ENCODE measurements around the gene PPP1R9A. TPM values are rescaled to one million over a fixed set of nuclear protein-coding genes. Genes with fewer than 3 reads are reported as not detected.

The PPP1R9A gene
- total and polyA plus RNA-seq, 3 experiments from 2014 or later, result 0.02 TPM; not detected in 2

DNA sequence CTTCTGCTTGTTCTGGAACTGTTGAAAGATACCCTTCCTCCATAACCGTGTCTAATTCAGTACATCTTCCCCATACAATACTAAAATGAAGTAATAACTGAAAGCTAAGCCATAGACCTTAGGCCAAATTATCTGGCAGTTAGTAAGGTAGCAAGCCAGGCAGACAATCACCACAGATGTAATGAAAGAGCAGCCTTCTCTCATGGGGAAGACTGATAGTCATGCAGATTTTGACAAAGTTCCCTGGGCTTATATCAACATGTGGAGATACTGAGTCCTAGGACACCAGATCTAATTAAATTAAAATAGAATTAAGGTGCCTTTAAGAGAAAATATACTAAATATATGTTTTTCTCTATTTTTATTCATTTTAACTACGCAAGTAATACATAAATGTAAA is 355.5 kb downstream of the PPP1R9A start:
- no peak overlapping the region for H3K4me3 ChIP-seq (ENCODE audit: low read length)
- no peaks in the 10 kb centered on the region for H3K27me3 ChIP-seq (ENCODE audit: insufficient read depth, low read length, poor library complexity, severe bottlenecking)
- no peak overlapping the region for H3K27ac ChIP-seq (ENCODE audit: low read depth, low read length)
- H3K27ac Mint-ChIP-seq, result no peak overlapping the region
- H3K4me1 ChIP-seq (ENCODE audit: insufficient read depth, low read length), result no peaks in the 10 kb centered on the region
- no peaks in the 10 kb centered on the region for H3K9me3 ChIP-seq (ENCODE audit: low read length)
- H3K4me1 Mint-ChIP-seq, result peaks cover 0 to 6% (median 0%) of the 10 kb centered on the region in 3 donors
- H3K4me3 Mint-ChIP-seq, result no peak overlapping the region
- H3K36me3 Mint-ChIP-seq, result no peaks in the 10 kb centered on the region
- no peak for DNase-seq
- no peaks in the 10 kb centered on the region for H3K9me3 Mint-ChIP-seq
- ChIA-PET CTCF (no interaction called here), POLR2A (no interaction called here)
- no peaks in the 10 kb centered on the region for H3K27me3 Mint-ChIP-seq
- H3K36me3 ChIP-seq (ENCODE audit: insufficient read depth, low read length), result no peaks in the 10 kb centered on the region

DNA sequence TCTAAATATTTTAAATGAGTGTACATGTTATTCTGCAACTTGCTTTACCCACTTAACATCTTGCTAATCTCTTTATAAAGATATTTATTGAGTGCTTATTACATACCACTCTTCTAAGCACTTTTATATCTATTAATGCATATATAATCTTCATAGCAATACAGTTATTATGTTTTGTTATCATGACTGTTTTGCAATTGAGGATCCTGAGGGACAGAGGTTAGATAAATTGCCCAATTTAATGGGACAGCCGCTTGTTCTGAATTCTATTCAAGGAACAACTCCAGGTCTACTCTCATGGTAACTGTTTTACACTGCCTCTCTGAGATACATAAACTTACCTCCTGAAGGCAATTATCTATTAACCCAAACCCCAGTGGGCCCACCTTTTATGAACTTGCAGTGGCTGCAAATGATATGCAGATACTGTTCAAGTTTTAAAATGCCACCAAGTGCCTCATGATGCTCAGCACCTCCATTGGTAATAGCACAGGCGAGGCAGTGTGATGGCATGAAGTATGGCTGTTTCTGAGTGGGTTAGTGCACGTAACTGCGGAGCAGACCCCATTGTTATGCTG is 356.5 kb downstream of the PPP1R9A start:
- Mint-ChIP-seq H3K27me3 (peaks cover 1 to 3% of the 10 kb centered on the region in 2 donors), H3K9me3 (no peaks in the 10 kb centered on the region), H3K4me3 (no peak overlapping the region), H3K36me3 (no peaks in the 10 kb centered on the region), H3K27ac (no peak overlapping the region), H3K4me1 (peaks cover 0 to under 1% (median 0%) of the 10 kb centered on the region in 3 donors)
- Histone ChIP-seq H3K4me3 (ENCODE audit: low read length) (no peak overlapping the region), H3K4me1 (ENCODE audit: insufficient read depth, low read length) (no peaks in the 10 kb centered on the region), H3K27me3 (ENCODE audit: insufficient read depth, low read length, poor library complexity, severe bottlenecking) (no peaks in the 10 kb centered on the region), H3K36me3 (ENCODE audit: insufficient read depth, low read length) (no peaks in the 10 kb centered on the region), H3K27ac (ENCODE audit: low read depth, low read length) (no peak overlapping the region), H3K9me3 (ENCODE audit: low read length) (no peaks in the 10 kb centered on the region)
- CTCF ChIA-PET, result no interaction called here
- no peak for DNase-seq
- POLR2A ChIA-PET, result no interaction called here

DNA sequence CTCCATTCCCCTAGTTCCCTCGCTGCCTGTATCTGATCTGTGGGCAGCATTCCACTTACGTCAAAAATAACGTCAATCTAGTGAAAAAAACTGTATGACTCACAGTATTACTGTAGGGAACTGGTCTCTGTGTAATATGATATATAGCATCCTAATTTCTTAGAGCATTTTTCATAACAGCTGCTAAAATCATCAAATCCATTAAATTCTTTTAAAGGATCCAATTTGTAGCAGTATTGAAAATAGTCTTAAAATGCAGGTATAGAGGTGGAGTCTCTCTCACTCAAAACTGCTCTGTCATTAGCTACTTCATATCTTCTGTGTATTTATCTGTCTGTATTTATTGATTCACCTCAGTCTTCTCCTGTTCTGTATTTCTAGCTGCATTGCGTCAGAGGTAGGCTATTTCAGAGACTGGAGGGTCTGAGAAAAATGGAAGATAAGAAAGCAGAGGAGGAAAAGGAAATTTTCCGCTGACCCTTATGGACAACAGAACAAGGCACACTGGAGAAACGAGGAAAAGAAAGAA is 357.0 kb downstream of the PPP1R9A start:
- H3K9me3 ChIP-seq (ENCODE audit: low read length), result no peaks in the 10 kb centered on the region
- H3K27me3 ChIP-seq (ENCODE audit: insufficient read depth, low read length, poor library complexity, severe bottlenecking), result no peaks in the 10 kb centered on the region
- no peak for DNase-seq
- Mint-ChIP-seq H3K4me3 (no peak overlapping the region), H3K9me3 (no peaks in the 10 kb centered on the region), H3K27ac (no peak overlapping the region), H3K27me3 (peaks cover 3 to 4% of the 10 kb centered on the region in 2 donors), H3K36me3 (no peaks in the 10 kb centered on the region), H3K4me1 (no peaks in the 10 kb centered on the region)
- ChIA-PET POLR2A (no interaction called here), CTCF (no interaction called here)
- no peak overlapping the region for H3K4me3 ChIP-seq (ENCODE audit: low read length)
- no peaks in the 10 kb centered on the region for H3K4me1 ChIP-seq (ENCODE audit: insufficient read depth, low read length)
- H3K36me3 ChIP-seq (ENCODE audit: insufficient read depth, low read length), result no peaks in the 10 kb centered on the region
- no peak overlapping the region for H3K27ac ChIP-seq (ENCODE audit: low read depth, low read length)

DNA sequence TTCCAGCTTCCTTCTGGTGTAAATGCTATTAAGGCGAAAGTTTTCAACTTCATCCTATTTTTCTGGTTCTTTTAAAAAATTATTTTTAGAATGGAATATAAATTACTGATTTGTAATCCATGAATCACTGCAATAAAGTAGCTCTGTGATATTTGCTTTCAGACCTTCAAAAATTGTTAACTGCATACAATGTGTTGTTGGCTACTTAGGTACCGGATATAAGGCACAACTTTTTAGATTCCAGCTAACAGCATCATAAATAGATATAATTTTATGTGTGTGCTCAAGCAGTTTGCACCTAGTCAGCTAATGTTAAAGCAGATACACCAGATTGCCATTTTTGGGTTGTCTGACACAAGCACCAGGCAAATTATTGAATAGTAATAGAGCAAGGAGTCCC is 358.2 kb downstream of the PPP1R9A start:
- POLR2A ChIA-PET, result no interaction called here
- Histone ChIP-seq H3K4me1 (ENCODE audit: insufficient read depth, low read length) (no peaks in the 10 kb centered on the region), H3K27ac (ENCODE audit: low read depth, low read length) (no peak overlapping the region), H3K4me3 (ENCODE audit: low read length) (no peak overlapping the region), H3K27me3 (ENCODE audit: insufficient read depth, low read length, poor library complexity, severe bottlenecking) (no peaks in the 10 kb centered on the region), H3K9me3 (ENCODE audit: low read length) (no peaks in the 10 kb centered on the region), H3K36me3 (ENCODE audit: insufficient read depth, low read length) (no peaks in the 10 kb centered on the region)
- CTCF ChIA-PET, result interaction anchor here (1.2 kb wide), 1 partner anchor 211 kb away, joined by 3 read pairs; no protein-coding TSS in a partner anchor
- no peaks in the 10 kb centered on the region for H3K9me3 Mint-ChIP-seq
- H3K4me3 Mint-ChIP-seq, result no peak overlapping the region
- no peaks in the 10 kb centered on the region for H3K4me1 Mint-ChIP-seq
- DNase-seq, result no peak
- no peaks in the 10 kb centered on the region for H3K36me3 Mint-ChIP-seq
- peaks cover 3 to 4% of the 10 kb centered on the region in 2 donors for H3K27me3 Mint-ChIP-seq
- no peak overlapping the region for H3K27ac Mint-ChIP-seq

DNA sequence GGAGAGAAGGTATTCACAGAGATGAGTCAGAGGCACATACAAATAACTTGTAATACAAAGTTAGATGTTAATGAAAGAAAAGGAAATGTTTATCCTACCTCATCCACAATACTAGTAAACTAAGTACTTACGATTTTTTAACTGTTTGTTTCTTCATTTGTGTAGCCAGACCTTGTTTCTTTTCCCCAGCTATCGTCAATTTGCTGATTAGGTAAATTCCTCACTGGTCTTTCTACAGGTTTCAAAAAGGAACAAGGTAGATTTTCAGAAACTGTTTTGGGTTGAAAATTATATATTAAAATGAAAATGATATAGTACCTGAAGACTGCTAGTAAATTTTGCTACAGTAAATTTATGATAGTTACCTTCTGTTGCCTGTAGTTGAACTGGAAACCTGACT is 360.4 kb downstream of the PPP1R9A start:
- ChIA-PET CTCF (no interaction called here), POLR2A (no interaction called here)
- H3K27ac ChIP-seq (ENCODE audit: low read depth, low read length), result no peak overlapping the region
- H3K4me3 ChIP-seq (ENCODE audit: low read length), result no peak overlapping the region
- H3K36me3 ChIP-seq (ENCODE audit: insufficient read depth, low read length), result no peaks in the 10 kb centered on the region
- Mint-ChIP-seq H3K4me1 (no peaks in the 10 kb centered on the region), H3K27ac (no peak overlapping the region), H3K36me3 (no peaks in the 10 kb centered on the region), H3K9me3 (no peaks in the 10 kb centered on the region), H3K4me3 (no peak overlapping the region), H3K27me3 (peaks cover 4 to 9% of the 10 kb centered on the region in 2 donors)
- H3K27me3 ChIP-seq (ENCODE audit: insufficient read depth, low read length, poor library complexity, severe bottlenecking), result no peaks in the 10 kb centered on the region
- no peak for DNase-seq
- no peaks in the 10 kb centered on the region for H3K9me3 ChIP-seq (ENCODE audit: low read length)
- no peaks in the 10 kb centered on the region for H3K4me1 ChIP-seq (ENCODE audit: insufficient read depth, low read length)

DNA sequence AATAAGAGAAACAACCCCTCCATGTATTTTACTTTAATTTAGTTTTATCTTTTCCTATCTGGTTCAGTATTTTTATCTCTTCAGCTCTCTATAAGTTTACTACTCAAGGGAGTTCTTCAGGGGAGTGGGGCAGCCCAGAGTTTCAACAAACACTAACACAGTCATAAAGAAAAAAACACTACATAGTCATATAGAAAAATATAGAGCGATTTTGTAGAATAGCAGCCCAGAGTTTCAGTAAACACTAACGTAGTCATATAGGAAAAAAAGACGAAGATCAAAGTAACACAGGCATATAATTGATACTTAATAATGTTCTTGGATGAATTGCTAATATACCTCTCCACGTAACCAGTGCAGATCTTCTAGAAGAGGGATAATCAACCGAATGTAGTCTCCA is 362.2 kb downstream of the PPP1R9A start:
- Mint-ChIP-seq H3K27ac (no peak overlapping the region), H3K36me3 (no peaks in the 10 kb centered on the region), H3K9me3 (no peaks in the 10 kb centered on the region), H3K27me3 (peaks cover 4 to 9% of the 10 kb centered on the region in 2 donors), H3K4me1 (no peaks in the 10 kb centered on the region), H3K4me3 (no peak overlapping the region)
- Histone ChIP-seq H3K9me3 (ENCODE audit: low read length) (no peaks in the 10 kb centered on the region), H3K27me3 (ENCODE audit: insufficient read depth, low read length, poor library complexity, severe bottlenecking) (no peaks in the 10 kb centered on the region), H3K36me3 (ENCODE audit: insufficient read depth, low read length) (no peaks in the 10 kb centered on the region), H3K4me1 (ENCODE audit: insufficient read depth, low read length) (no peaks in the 10 kb centered on the region), H3K27ac (ENCODE audit: low read depth, low read length) (no peak overlapping the region), H3K4me3 (ENCODE audit: low read length) (no peak overlapping the region)
- DNase-seq, result no peak
- ChIA-PET POLR2A (no interaction called here), CTCF (no interaction called here)

DNA sequence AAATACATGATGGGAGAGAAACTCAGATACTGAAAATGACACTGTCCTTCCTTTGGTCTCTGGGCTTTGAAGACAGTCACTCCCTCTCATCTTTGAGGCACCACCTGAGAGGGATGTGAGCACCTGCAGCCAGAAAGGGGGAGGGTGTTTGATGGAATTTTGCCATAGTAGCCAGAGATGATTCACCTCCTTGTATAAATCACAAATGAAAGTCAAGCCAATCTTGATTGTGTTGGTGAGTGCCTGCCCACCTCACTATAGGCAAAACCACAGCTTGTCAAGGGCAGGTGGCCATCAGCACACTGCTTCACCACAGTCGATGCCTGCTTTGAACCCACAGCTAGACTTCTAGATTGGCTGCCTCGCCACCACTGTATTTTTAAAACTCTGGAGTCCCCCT is 368.7 kb downstream of the PPP1R9A start:
- H3K9me3 Mint-ChIP-seq, result no peaks in the 10 kb centered on the region
- POLR2A ChIA-PET, result no interaction called here
- no peaks in the 10 kb centered on the region for H3K4me1 Mint-ChIP-seq
- Histone ChIP-seq H3K9me3 (ENCODE audit: low read length) (no peaks in the 10 kb centered on the region), H3K27ac (ENCODE audit: low read depth, low read length) (no peak overlapping the region), H3K27me3 (ENCODE audit: insufficient read depth, low read length, poor library complexity, severe bottlenecking) (no peaks in the 10 kb centered on the region), H3K36me3 (ENCODE audit: insufficient read depth, low read length) (no peaks in the 10 kb centered on the region), H3K4me1 (ENCODE audit: insufficient read depth, low read length) (no peaks in the 10 kb centered on the region), H3K4me3 (ENCODE audit: low read length) (no peak overlapping the region)
- no peak overlapping the region for H3K4me3 Mint-ChIP-seq
- H3K27me3 Mint-ChIP-seq, result peaks cover 3 to 29% of the 10 kb centered on the region in 2 donors
- no peak overlapping the region for H3K27ac Mint-ChIP-seq
- no peak for DNase-seq
- CTCF ChIA-PET, result no interaction called here
- no peaks in the 10 kb centered on the region for H3K36me3 Mint-ChIP-seq

DNA sequence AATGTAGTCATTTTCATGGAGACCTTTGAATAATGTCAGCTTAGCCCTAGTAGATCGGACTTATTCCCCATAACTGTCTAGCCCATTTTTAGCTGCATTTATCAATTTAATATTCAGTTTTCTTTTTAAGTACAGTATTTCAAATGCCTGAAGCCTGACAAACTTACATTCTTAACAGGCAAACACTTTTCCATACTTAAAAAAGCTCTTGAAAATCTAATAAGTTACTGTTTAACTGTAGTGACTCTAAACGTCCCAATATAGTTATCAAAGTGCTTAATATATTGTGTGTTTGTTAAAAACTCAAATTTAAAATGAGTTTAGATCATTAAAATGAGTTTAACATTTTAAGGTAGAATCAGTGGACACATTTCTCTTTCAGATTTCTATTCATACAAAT is 372.0 kb downstream of the PPP1R9A start:
- Histone ChIP-seq H3K27ac (ENCODE audit: low read depth, low read length) (no peak overlapping the region), H3K4me1 (ENCODE audit: insufficient read depth, low read length) (no peaks in the 10 kb centered on the region), H3K36me3 (ENCODE audit: insufficient read depth, low read length) (no peaks in the 10 kb centered on the region), H3K27me3 (ENCODE audit: insufficient read depth, low read length, poor library complexity, severe bottlenecking) (no peaks in the 10 kb centered on the region), H3K4me3 (ENCODE audit: low read length) (no peak overlapping the region), H3K9me3 (ENCODE audit: low read length) (no peaks in the 10 kb centered on the region)
- no peaks in the 10 kb centered on the region for H3K36me3 Mint-ChIP-seq
- CTCF ChIA-PET, result no interaction called here
- H3K9me3 Mint-ChIP-seq, result no peaks in the 10 kb centered on the region
- no peaks in the 10 kb centered on the region for H3K4me1 Mint-ChIP-seq
- POLR2A ChIA-PET, result no interaction called here
- no peak overlapping the region for H3K27ac Mint-ChIP-seq
- DNase-seq, result no peak
- H3K27me3 Mint-ChIP-seq, result peaks cover 6 to 25% of the 10 kb centered on the region in 2 donors
- no peak overlapping the region for H3K4me3 Mint-ChIP-seq

DNA sequence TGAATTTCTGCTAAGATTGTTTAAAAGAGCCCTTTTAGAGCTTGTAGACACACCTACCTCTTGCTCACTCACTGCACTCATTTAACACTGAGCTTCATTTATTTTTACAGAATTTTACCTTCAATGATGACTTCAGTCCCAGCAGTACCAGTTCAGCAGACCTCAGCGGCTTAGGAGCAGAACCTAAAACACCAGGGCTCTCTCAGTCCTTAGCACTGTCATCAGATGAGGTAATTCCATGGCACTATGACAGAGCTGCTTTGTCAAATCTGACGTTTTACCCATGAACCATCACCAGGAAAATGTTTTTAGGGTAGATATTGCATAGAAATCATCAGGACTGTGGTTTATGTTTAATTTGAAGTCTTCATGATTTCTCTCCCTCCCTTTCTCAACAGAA is 378.7 kb downstream of the PPP1R9A start:
- Histone ChIP-seq H3K4me3 (ENCODE audit: low read length) (no peak overlapping the region), H3K4me1 (ENCODE audit: insufficient read depth, low read length) (no peaks in the 10 kb centered on the region), H3K9me3 (ENCODE audit: low read length) (no peaks in the 10 kb centered on the region), H3K36me3 (ENCODE audit: insufficient read depth, low read length) (no peaks in the 10 kb centered on the region), H3K27me3 (ENCODE audit: insufficient read depth, low read length, poor library complexity, severe bottlenecking) (no peaks in the 10 kb centered on the region), H3K27ac (ENCODE audit: low read depth, low read length) (no peak overlapping the region)
- ChIA-PET CTCF (no interaction called here), POLR2A (no interaction called here)
- Mint-ChIP-seq H3K4me1 (no peaks in the 10 kb centered on the region), H3K4me3 (no peak overlapping the region), H3K27ac (no peak overlapping the region), H3K27me3 (peaks cover 19 to 24% of the 10 kb centered on the region in 2 donors), H3K36me3 (no peaks in the 10 kb centered on the region), H3K9me3 (no peaks in the 10 kb centered on the region)
- DNase-seq, result no peak
